H7 (cell line): ENCODE data around the gene POLR3E. TPM values are rescaled to one million over a fixed set of nuclear protein-coding genes. Genes with fewer than 3 reads are reported as not detected.

Source experiments
- DNase-seq: peaks from one replicate; pipeline ENCODE4 v3.0.0; 2012
- H3K27me3 ChIP-seq: 2 replicates; pipeline ENCODE4 v1.6.0; 2011; ENCODE audit warnings: mild to moderate bottlenecking, low read length; ENCODE audit not compliant: control insufficient read depth, insufficient read depth
- H3K36me3 ChIP-seq: replicated peaks from 2 replicates; pipeline ENCODE4 v1.5.1; 2011; ENCODE audit warnings: low read length; ENCODE audit not compliant: control insufficient read depth, insufficient read depth
- H3K4me3 ChIP-seq: 2 replicates; pipeline ENCODE4 v1.5.1; 2011; ENCODE audit warnings: low read depth, mild to moderate bottlenecking, control low read depth, low read length, moderate library complexity; ENCODE audit not compliant: insufficient read depth
- total RNA-seq: library from RNA; depleted of rRNA; stranded (reverse); fragments of >200 nt; shearing (Covaris generic); gene quantifications from 2 replicates; pipeline ENCODE4 v1.2.3, GENCODE V29; 2014; rRNA removed

The POLR3E gene
- total RNA-seq, 1 experiment from 2014 or later = 91.5 TPM

DNA sequence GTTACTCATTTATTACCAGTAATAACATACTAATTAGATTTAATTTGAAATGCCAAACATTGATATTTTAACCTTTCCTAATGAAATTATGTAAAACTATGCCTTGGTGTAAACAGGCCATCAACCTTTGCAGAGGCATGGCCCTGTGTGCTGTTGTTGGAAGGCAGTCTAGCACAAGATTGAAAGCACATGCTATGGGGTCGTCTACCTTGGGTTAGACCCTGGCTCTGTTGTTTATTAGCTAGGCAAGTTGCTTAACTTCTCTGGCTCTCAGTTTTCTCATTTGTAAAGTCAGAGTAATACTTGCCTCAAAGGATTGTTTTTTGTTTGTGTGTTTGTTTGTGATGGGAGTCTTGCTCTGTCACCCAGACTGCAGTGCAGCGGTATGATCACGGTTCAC lies 86.6 kb downstream of the POLR3E start:
- no peaks in the 10 kb centered on the region for H3K27me3 ChIP-seq
- DNase-seq = no peak
- no peaks in the 10 kb centered on the region for H3K36me3 ChIP-seq
- no peak overlapping the region for H3K4me3 ChIP-seq

Other genes with a start within 250 kb of the POLR3E start
- gene VWA3A, start 204.9 kb upstream of the POLR3E start, total RNA-seq = 0.24 TPM in 1 of 2 replicates, not detected in the other
- 0.04 TPM in 1 of 2 replicates, not detected in the other for gene SDR42E2, start 134.9 kb upstream of the POLR3E start, total RNA-seq
- gene EEF2K, start 91.1 kb upstream of the POLR3E start, total RNA-seq = 13.3 and 15.2 TPM in 2 replicates
- 32.7 and 43.2 TPM in 2 replicates for gene CDR2, start 77.2 kb downstream of the POLR3E start, total RNA-seq
- gene NPIPB5, start 213.5 kb downstream of the POLR3E start, total RNA-seq = 24.6 and 27.6 TPM in 2 replicates